GOT3 (cell line): ENCODE data around the gene GLIS2.
"Not testable (repeated sequence)": the region's sequence is repeated elsewhere in the genome, so short reads cannot be mapped to it uniquely, and the experiment has no call there.

Experiments
- DNase-seq: peaks from one replicate; lab custom pipeline; 2025; ENCODE audit warnings: mixed read lengths; lab: John Stamatoyannopoulos, UW

Gene GLIS2

DNA sequence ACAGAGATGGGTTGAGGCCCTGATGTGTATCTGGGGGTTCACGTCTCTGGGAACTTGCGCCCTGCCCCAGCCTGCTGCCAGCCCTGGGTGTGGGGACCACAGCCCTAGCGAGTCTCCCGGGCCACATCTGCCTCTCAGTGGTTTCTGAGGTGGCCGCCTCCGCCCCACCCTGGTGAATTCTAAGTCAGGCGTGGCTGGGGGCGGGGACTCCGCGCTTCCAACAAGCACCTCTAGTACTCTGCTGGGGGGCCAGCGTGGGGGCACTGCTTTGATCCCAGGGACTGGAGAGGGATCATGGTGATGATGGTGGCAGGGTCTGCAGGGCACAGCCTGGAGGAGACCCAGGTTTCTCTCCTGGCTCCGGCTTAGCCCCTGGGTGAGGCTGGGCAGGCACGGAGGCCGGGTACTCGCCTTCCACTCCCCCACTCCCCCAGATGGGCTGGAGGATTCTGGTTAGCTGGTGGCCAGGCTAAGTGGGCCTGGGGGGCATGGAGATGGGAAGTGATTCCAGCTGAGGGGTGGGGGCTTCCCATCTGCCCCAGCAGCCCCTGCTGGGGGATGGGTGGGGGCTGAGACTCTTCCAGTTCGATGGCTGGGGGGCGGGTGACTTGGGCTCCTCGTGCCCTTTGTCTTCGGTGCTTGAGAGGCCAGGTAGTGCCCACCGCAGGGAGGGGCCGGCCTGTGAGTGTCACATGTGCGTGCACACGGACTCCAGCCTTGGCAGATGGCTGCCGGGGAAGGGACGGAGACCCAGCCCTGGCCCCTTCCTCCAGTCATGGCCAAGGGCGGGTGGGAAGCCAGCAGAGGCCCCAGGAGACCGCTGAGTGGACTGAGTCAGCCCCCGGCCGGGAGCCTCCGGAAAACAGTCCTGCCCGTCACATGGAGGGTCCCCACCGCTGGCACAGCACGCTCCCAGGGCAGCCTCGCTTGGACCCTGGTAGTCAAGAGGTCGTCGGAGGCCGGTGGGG lies 3.9 kb downstream of the GLIS2 start:
- DNase-seq: no peak

DNA sequence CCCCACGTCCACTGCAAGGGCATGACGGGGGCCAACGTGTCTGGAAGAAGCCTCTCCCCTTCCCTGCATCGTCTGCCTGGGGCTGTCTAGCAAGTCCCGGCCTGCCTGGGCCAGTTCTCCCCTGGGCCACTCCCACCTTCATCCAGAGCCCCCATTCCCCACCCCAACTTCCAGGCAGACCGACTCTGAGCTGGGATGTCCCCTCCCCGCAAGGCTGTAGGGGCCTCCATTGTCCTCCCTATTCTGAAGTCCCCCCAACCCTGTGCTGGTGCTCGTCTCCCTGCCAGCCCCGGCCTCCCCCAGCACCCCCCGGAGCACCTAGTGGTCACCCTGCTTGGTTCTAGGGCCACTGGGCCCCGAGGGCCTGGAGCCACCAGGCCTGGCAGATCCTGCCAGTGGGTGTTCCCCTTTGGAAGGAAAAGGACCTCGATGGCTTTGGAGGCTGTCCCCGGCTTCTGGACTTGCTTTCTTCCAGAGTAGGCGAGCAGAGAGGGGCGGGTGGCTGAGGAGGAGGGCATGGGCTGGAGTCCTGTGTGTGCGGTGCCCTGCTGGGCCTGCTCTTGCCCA lies 4.8 kb downstream of the GLIS2 start:
- DNase-seq: no peak

DNA sequence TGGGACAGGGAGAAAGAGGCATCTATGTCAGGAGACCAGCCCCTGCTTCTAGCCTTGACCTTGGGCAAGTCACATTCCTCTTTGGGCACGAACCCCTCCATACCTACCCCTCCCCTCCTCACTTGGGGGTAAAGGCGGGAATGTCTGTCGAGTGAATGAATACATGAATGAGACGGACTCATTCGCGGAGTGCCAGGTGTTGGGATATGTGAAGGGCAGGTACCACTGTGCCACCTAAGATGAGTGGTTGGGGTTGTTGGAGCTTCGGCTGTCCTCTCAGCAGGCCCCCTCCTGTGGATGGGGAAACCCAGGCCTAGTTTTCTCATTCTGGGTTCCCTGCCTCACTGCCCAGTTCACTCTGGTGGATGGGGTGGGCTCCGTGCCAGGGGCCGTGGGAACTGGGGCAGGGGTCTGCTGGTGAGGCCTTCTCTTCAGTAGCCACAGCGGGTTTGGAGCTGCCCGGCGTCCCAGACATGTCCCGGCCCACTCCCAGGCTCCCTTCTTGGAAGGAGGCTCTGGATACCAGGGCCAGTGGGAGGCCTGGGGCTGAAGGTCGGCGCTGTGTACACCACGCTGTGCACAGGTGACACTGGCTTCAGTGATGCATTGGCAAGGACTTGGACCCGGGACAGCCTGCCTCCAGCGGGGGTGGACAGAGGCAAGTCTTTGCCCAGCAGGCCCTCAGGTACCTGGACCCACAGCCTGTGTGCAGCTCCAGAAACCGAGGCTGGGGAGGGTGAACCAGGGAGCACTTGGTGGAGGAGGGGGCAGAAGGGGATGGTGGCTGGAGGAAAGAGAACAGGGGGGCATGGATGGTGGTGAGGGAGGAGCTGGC lies 5.6 kb downstream of the GLIS2 start:
- DNase-seq: no peak

DNA sequence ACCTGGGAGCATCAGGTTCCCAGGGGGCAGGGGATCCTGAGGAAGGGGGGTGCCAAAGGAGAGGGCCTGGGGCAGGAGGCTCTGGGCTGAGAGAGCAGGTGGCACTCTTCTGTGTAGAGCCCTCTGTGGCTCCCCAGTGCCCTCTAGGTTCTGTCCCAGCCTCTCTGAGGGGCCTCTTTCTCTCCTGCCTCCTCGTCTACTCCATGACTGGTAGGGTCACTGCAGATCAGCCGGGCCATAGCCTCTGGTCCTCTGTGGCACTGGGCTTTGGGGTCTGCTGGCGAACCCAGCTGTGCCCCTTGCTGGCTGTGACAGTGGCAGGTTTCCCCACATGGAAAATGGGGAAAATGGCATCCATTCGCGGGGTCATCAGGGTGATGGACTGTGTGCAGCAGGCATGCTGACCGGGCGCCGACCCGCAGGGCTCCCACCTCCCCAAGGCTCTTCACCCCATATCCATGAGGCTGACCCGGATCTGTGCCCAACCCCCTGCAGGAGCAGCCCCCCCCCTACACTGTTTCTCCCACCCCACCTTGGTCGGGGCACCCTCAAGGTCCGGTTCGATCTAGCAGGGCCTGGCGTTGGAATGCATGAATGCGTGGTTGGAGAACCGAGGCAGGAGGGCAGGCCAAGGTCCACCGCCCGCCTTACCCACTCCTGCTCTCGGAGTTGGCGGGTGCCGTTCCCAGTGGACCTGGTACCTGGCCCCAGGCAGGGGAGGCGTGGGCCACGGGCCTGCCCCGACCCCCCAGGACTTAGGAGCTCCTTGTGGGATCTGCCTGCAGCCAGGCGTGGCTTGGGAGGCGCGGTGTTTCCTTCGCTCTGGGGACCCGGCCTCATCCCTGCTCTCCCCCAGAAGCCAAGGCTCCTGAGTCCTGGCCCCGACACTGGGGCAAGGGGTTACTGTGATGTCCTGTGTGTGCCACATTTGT lies 6.5 kb downstream of the GLIS2 start:
- DNase-seq: no peak

DNA sequence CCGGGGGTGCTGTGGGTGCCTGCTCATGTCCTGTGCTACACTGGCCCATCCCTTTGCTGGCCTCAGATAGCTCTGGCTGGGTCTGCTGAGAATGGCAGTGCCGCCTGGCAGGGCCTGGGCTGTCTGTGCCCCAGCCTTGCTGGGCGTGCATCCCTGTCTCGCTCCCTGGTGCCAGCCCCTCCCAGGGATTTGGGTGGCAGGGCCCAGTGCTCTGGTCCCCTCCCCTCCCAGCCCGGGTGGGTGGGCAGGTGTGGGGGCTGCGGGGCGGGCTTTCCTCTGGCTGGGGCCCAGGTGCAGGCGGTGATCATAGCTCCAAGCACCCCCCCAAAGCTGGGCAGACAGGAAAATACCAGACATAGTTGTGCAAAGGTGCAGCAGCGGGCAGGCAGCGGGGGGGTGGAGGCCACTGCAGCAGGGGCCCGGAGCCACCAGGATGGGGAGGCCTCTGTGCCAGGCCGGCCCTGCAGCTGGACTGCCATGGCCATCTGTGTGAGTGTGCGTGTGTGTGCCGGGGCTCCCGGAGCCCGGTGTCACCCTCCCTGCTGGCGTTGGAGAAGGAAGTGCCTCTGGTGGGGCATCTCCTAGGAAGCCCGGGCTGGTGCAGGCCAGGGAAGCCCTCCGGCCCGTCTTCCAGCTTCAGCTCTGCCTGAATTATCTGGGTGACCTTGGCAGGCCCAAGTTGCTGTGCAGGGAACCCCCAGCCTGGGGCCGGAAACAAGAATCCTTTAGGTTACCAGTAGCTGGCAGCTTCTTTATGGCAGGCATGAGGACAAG lies 7.4 kb downstream of the GLIS2 start:
- DNase-seq: no peak

DNA sequence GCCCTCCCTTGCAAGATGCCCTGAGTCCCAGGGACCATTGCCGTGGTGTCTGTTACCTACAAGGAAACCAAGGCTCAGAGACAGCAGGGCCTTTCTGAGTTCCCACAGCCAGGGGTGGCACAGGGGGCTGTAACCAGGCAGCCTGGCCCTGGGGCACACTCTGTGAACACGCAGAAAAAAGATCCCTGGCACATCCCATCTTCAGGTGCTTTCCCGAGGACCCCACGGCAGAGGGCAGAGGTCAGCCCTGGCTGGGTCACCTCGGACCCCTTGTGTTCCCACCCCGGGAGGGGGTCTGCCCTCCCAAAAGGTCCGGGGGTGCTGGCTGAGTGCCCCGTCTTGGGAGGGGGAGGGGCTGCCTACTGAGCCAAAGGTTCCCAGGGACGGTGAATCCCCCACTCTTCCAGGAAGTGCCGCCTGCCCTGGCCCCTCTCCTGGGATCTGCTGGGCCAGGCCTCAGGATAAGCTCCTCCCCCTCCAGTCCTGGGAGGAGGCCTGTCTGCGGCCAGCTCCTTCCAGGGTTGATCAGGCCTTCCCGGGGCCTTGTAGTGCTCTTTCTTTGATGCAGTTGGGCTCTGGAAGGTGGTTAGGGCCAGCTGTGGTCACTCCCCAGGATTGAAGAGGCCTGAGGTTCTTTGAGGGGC lies 8.1 kb downstream of the GLIS2 start:
- no peak for DNase-seq

DNA sequence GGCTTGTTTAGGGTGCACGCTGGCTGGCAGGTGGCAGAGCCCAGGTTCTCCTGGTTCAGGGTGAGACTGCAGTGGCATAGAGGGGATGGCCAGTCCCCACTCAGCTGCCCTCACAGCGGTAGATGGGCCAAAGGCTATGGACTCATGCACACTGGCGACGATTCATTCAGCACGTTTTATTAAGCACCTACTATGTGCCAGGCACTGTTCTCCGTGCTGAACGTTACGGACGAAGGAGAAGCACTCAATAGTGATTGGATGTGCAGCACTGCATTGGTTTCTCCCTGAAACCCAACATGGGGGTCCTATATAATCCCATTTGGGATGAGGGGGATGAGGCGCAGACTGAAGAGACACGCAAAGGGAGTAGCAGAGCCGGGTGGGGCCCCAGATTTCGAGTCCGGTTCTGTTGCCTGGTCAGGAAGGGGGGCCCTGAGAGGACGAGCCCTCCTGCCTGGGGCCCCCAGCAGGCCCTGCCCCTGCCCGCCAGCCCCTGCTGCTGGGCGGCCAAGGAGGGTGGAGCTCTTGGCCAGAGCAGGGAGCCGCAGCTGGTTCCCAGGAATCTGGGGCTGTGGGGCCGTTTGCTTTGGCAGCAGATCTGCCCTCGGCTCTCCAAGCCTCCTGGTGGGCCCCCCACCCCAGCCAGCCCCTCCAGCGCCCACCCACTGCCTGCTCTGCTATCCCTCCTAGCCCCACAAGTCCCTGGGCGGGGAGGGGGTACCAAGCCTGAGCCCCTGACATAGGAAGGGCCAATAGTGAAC lies 8.8 kb downstream of the GLIS2 start:
- no peak for DNase-seq

DNA sequence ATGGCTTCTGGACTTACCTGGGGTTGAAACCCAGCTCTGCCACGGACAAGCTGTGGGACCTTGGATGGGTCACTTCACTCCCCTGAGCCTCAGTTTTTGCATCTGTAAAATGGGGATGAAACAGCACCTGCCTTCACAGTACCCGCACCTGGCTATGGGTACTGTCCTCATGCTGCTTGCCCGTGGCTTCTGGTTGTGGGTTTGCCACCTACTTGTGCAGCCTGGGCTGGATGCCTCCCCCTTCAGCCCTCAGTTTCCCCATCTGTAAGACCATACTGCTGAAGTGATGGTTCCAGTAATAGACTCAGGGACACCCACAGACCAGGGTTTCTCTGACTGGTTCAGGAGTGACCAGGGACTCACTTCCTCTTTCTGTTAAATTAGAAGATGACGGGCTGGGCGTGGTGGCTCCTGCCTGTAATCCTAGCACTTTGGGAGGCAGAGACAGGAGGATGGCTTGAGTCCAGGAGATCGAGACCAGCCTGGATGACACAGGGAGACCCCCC lies 9.4 kb downstream of the GLIS2 start:
- DNase-seq: no peak

DNA sequence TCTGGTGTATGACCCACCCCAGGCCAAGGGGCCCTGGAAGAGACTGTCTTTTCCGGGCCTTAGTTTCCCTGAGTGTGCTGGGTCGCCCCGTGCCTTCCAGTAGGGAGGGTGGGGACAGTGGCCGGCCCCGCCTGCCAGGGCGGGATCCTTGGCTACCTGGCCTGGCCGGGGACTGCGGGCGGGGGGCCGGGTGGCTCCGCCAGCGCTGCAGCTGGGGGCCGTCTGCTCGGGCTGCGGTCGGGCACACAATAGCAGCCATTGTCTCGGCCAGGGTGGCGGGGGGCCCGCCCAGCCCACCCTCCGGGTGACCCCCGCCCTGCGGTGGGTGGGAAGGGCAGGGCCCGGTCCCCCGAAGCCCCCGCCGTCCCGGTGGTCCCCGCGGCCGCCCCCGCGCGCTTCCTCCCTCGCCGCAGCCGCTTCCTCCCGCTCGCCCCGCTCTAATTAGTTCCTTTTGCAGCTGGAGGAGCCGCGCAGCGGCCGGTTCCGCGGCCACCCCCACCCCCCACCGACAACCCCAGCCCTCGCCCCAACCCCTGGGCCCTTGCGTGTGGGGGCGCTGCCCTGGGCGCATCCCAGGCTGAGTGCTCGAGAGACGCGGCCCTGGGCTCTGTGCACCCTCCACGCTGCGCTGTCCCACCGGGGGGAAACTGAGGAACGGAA lies 11.6 kb downstream of the GLIS2 start:
- DNase-seq: no peak

DNA sequence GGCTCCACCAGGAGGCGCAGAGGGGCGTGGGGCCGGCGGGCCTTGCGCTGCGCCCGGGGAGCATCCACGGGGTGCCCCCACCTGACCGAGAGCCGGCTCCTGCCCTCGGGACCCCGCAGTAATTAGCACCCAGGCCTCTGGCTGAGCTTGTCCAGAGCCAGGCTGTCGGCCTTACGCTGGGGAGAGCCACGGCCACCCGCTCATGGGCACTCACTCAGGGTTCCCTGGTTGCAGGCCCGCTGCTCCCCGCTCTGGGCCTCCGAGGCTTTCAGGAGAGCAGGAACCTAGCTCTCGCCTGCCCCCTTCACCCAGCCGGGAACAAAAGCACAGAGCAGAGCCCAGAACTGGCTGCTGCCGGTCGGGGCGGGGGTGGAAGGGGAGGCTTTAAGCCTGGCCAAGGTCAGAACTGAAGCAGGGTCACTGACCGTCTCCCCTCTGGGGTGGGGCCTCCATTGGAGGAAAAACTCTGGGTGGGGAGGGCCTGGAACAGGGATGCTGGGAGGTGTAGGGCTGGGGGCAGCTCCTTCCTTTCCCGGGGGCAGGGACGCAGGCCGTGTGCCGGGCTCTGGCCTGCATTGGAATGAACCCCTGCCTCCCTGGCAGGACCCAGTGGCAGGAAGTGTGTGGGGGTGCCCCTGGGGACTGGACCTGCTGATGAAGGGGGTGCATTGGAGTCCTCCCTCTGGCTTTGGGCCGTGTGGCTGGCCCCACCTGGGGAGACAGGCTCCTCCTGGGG lies 12.3 kb downstream of the GLIS2 start:
- DNase-seq: no peak

DNA sequence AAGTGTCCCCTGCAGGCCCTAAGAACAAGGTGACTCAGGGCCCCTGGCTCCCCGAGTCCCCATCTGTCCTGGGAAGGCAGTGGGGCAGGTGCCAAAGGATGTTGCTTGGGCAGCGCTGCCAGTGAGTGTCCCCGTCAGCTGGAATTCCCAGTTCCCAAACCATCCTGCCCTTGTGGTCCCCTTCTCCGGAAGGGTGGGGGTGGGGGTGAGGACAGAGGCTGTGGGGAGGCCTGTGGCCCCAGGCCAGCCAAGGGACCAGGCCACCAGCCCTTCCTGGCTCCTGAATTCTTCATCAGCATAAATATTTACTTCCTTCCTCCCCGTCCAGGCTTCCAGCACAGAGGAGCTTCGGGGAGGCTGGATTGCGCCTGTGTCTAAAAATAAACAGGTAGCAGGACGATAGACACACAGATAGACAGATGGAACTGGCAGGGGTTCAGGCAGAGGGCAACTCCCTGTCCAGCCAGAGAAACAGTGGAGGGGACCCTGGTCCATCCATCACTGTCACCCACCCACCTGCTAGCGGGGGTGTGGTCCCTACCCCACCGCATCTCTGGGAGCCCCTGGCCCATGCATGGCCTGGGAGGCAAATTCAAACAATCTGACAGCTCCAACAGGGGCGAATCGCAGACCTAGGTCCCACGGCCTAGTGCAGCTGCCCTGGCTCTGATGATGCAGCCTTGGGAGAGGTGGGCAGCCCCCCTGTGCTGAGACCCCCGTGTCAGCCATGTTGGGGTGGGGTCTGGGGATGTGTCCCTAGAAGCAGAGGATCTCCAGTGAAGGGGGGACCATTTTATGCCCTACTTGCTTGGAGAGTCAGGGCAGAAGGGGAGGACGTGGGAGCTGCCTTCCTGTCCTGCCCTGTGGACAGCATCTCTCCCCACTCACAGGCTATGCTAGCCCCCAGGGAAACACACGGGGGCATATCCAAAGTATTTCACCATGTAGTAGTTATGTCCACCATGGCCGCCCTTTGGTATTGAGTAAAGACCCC lies 13.2 kb downstream of the GLIS2 start:
- DNase-seq: no peak

DNA sequence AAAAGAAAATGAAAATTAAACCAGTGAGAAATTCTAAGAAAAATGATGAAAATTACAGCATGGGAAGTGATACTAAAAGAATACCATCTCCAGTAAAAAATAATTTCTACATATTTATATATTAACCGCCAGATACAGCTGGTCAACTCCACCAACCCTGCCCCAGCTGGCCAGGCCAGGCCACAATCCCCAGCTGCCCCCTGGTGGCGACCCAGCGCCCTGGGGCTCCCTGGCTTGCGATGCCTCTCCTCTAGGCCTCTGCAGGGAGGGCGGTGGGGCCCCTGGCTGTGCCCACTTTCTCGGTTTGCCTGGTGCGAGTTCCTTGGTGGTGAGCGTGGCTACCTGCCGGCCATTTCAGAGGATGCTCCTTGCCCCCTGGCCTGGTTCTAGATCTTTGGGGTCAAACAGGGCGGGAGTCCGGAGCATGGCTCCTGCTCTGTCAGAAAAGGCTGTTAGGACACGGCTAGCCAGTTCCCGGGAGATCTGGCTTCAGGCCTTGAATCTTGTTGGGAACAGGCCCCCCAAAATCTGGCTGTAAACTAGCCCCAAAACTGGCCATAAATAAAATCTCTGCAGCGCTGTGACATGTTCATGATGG lies 14.5 kb downstream of the GLIS2 start:
- DNase-seq: peak; percentile 27

DNA sequence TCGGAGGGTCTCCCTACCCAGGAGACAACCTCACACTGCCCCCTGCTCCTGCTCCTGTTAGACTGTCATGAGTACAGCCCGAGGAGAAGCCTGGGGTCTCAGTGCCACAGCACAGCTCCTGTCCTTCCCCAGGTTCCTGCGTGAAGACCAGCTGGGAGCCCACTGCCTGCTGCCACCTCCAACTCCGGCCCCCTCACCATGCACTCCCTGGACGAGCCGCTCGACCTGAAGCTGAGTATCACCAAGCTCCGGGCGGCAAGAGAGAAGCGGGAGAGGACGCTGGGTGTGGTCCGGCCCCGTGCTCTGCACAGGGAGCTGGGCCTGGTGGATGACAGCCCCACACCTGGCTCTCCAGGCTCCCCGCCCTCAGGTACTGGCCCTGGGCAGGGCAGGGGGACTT lies 16.2 kb downstream of the GLIS2 start:
- DNase-seq: no peak

DNA sequence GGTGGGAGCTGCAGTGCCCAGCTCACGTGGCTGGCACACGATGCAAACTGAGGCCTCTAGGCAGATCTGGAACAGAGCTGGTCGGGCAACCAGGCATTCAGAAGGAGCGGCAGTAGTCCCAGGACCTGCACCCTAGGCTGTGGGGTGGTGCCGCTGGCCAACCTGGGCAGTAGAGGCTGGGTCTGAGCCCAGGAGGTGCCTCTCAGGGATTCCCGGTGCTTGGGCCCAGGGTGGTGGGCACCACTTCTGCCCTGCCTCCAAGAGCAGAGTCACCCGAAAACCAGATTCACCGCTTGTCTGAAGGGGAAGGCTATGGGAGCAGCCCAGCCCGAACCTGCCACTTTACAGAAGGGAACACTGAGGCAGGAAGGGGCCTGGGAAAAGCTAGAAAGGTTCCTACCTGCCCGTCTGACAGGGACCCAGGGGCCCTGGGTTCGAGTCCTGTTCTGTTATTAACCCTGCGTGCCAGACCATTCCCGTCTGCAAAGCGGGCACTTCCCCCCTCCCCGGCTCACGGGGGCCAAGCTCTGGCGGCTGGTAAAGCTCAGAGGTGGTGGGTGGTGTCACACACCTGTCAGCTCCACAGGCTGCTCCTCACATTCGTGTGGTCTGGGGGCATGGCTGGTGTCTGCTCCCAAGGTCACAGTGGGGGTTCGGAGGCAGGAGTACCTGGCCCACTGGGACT lies 16.9 kb downstream of the GLIS2 start:
- DNase-seq: no peak

DNA sequence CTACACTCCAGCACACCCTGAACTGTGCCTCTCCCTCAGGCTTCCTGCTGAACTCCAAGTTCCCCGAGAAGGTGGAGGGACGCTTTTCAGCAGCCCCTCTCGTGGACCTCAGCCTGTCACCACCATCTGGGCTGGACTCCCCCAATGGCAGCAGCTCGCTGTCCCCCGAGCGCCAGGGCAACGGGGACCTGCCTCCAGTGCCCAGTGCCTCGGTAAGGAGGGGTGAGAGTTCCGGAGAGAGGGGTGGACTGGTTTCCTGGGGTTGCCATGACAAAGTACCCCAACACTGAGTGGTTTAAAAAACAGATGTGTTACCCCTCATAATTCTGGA lies 17.4 kb downstream of the GLIS2 start:
- DNase-seq: no peak

DNA sequence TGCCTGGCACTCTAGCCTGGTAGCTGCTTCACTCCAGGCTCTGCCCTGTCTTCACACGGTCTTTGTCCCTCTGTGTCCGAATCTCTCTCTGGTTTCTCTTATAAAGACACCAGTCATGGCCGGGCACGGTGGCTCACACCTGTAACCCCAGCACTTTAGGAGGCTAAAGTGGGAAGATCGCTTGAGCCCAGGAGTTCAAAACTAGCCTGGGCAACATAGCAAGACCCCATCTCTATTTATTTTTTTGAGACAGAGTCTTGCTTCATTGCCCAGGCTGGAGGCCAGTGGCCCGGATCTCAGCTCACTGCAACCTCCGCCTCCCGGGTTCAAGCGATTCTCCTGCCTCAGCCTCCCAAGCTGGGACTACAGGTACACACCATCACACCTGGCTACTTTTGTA lies 17.8 kb downstream of the GLIS2 start:
- DNase-seq: not testable (repeated sequence)
